Liver (tissue), 3 donors: Measurements from ENCODE around the gene ADAM8.

Source experiments
- CTCF ChIP-seq: fragments of 150-350 bp; IDR thresholded peaks from 2 replicates; pipeline ENCODE4 v1.5.1; 2017; ENCODE audit warnings: improper control_type of control experiment, low read depth, low read length; ENCODE audit not compliant: missing input control
- HNF4G ChIP-seq: IDR thresholded peaks from 2 replicates; pipeline ENCODE4 v1.6.1; 2016; ENCODE audit warnings: antibody characterized with exemption
- JUND ChIP-seq, 2 donors: IDR thresholded peaks; 2 replicates each; pipeline ENCODE4 v1.6.1; 2016; ENCODE audit warnings: antibody characterized with exemption in 2 of 2
- RAD21 ChIP-seq, 2 donors: IDR thresholded peaks; 2 replicates each; pipeline ENCODE4 v1.6.1; 2016; ENCODE audit warnings: antibody characterized with exemption in 2 of 2, mild to moderate bottlenecking in 2 of 2
- REST ChIP-seq: IDR thresholded peaks from 2 replicates; pipeline ENCODE4 v1.6.1; 2016; ENCODE audit warnings: antibody characterized with exemption, mild to moderate bottlenecking
- RXRA ChIP-seq, 2 donors: IDR thresholded peaks; 2 replicates each; pipeline ENCODE4 v1.6.1; 2017 to 2018; ENCODE audit warnings: antibody characterized with exemption in 2 of 2, mild to moderate bottlenecking in 1 of 2
- SP1 ChIP-seq: IDR thresholded peaks from 2 replicates; pipeline ENCODE4 v1.6.1; 2018; ENCODE audit warnings: antibody characterized with exemption, mild to moderate bottlenecking
- TAF1 ChIP-seq: conservative IDR thresholded peaks from 2 replicates; pipeline ENCODE4 v1.6.1; 2016; ENCODE audit warnings: antibody characterized with exemption, mild to moderate bottlenecking
- YY1 ChIP-seq: IDR thresholded peaks from 2 replicates; pipeline ENCODE4 v1.6.1; 2016; ENCODE audit warnings: antibody characterized with exemption, mild to moderate bottlenecking
- TF ChIP-seq, protein P1 (sequence below): IDR thresholded peaks from 2 replicates; pipeline ENCODE4 v1.6.1; 2016; ENCODE audit warnings: antibody characterized with exemption
- TF ChIP-seq, protein P2 (sequence below): IDR thresholded peaks from 2 replicates; pipeline ENCODE4 v1.6.1; 2016; ENCODE audit warnings: antibody characterized with exemption
- donor health status: healthy.
- donor health status: healthy.

- TF ChIP-seq CTCF (no peak), JUND (IDR thresholded peaks at IDR 0.05) (no peak), REST (no peak), RAD21 (IDR thresholded peaks at IDR 0.05) (no peak), YY1 (no peak), TAF1 (no peak), RXRA (IDR thresholded peaks at IDR 0.05) (no peak), HNF4G (no peak), SP1 (no peak)
- TF ChIP-seq, protein P1, sequence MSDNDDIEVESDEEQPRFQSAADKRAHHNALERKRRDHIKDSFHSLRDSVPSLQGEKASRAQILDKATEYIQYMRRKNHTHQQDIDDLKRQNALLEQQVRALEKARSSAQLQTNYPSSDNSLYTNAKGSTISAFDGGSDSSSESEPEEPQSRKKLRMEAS, result no peak
- TF ChIP-seq, protein P2, sequence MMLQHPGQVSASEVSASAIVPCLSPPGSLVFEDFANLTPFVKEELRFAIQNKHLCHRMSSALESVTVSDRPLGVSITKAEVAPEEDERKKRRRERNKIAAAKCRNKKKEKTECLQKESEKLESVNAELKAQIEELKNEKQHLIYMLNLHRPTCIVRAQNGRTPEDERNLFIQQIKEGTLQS, result no peak
These were observed 12.2 kb downstream of the ADAM8 start for GRCh38 chr10:133264461-133264860.
